NCI-H526 treated with DMSO at 0.1 percent for 48 hours (cell line): ENCODE data around the gene SUN2.

Experiments
- DNase-seq: peaks from one replicate; lab custom pipeline; 2025; lab: John Stamatoyannopoulos, UW

SUN2 gene

GRCh38 chr22:38735126-38735464 lies 20.7 kb downstream of the SUN2 start:
- no peak for DNase-seq

DNA sequence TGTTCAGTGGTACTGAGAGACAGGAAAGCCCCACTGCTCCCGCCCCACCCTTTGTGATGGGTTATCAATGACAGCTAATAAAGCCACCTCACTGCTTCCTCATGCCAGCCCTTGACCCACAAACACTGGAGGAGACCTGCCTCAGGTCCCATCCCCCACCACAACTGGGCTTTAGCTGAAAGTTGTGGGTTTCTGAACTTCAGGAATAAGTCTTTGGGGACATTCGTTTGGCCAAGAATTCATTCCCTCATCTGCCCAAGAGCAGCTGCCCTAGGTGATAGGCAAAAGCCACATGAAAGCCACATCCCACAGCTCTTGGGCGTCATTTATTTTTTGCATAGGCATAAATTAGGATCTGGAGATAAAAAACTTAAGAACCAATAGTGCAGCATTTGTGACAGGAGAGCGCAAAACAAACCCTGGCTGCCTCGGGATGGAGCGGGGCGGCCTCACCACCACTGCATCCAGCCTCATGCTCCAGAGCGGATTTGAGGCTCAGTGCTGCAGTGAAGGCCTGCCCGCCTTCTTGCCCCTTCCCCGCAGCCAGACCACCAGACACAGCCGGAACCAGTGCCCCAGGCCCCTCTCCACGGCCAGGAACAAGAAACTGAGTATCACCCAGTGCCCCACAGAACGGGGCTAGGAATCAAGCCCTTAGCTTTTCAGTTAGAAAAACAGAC lies 21.2 kb downstream of the SUN2 start:
- no peak for DNase-seq

- no peak for DNase-seq
These were observed 21.9 kb downstream of the SUN2 start for GRCh38 chr22:38733724-38734381.

DNA sequence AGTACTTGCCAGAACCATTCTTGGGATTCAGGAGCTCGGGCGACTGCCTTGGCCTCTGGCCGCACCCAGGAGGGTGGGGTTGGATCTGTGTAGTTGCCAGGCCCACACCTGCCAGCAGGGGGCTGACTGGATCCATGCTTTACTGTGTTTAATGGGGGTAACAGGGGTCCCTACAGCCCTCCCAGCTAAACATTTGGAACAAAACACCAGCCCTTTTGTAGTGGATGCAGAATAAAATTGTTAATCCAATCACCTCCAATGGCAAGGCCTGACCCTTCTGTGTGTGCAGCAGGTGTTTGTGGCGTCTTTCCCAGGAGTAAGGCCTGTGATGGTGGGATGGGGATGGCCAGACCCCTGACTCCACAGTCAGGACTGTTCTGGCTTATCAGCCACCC lies 22.5 kb downstream of the SUN2 start:
- DNase-seq, result no peak

- DNase-seq, result no peak
These were observed 23.5 kb downstream of the SUN2 start for GRCh38 chr22:38732251-38732815.

- no peak for DNase-seq
These were observed 24.1 kb downstream of the SUN2 start for GRCh38 chr22:38731703-38732161.

DNA sequence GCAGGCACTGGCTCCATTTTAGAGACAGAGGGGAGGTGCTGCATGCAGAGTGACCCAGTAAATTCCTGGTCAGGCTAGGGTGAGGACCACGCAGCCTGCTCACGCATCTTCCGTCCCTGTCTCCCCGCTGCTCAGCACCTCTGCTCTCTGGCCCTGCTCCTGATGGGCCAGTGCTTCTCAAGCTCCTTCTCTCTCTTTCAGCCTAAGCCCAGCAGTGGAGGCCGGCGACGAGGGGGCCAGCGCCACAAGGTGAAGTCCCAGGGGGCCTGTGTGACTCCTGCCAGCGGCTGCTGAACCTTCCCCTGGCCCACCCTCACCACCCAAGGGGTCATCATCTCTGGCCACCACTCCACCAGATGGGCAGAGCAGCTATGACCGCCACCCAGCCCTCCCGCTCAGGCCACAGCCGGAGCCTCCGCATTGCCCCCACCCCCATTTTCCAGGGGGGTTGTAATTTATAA lies 25.4 kb downstream of the SUN2 start:
- no peak for DNase-seq

- DNase-seq, result no peak
These were observed 25.9 kb downstream of the SUN2 start for GRCh38 chr22:38729946-38730345.

DNA sequence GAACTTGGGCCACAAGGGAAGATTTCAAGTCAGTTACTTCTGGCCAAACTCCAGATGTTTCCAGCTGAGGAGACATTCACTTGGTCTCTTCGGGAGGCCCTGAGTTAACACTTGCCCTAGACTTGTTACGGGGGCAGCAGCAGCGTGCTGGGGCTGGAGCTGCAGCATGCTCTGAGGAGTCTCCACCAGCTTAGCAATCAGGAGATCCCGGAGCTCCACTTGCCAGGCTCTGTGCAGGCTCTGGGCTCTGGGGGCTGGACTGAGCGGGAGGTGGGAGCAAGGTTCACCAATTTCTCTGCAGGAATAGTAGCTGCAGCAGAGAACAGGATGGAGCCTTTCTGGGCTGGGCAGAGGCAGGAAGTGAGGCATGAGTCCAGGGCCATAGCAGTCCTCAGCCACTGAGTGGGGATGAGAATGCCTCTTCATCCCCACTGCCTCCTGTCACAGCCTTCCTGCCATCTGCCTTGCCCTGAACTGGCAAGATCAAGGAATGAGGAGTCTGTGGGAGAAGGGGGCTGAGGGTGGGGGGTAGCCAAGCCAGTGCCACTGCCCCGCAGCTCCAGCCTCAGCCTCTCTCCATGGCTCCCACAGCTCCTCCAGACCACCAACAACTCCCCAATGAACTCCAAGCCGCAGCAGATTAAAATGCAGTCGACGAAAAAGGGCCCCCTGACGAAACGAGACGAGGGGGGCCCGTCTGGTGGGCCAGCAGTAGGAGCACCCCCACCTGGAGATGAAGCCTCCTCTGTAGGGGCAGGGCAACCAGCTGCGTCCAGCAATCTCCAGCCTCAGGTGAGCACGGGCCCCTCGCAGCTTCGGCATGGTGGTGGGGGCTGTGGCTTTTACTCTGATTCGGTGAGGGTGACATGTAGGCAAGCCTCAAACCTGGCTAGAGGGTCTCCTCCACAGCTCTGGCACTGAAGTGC lies 26.7 kb downstream of the SUN2 start:
- DNase-seq, result no peak

DNA sequence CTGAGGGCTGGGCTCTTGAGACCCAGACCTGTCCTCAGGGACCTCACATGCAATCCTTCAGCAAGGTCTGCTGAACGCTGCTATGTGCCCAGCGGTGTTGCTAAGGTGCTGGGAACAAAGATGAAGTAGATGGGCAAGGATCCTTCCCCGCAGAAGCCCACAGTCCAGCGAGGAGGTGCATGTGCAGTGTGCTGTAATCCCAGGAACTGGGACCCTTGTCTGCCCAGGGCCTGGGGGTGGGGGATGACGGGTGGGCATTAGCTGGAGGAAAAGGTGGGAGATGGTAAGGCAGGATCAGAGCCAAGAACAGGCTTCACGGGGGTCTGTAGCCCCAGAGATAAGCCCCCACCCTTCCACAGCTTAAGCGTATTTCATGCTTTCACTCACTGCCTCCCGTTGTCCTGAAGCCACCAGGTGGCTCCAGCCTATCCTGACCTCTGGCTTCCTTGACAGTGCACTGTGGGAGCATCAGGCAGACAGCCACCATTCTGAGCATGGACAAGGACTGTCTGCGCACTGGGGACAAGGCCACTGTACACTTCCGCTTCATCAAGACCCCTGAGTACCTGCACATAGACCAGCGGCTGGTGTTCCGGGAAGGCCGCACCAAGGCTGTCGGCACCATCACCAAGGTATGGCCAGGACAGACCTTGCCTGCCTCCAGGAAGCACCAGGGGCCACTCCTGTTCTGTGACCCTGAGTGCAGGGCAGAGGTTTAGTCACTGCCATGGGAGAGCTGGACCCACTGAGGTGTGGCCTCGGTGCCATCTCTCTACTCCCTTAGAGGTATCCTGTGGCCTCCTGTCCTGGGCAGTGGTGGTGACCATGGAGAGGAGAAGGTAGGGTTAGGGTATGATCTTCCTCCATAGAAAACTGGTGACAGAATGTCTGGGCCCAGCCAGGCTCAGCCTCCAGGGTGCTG lies 28.0 kb downstream of the SUN2 start:
- DNase-seq, result no peak

GRCh38 chr22:38727123-38727522 lies 28.7 kb downstream of the SUN2 start:
- no peak for DNase-seq

- DNase-seq, result no peak
These were observed 29.7 kb downstream of the SUN2 start for GRCh38 chr22:38725900-38726655.

- no peak for DNase-seq
These were observed 30.7 kb downstream of the SUN2 start for GRCh38 chr22:38724926-38725571.

- DNase-seq, result no peak
These were observed 31.6 kb downstream of the SUN2 start for GRCh38 chr22:38724176-38724575.

GRCh38 chr22:38721551-38721950 lies 34.2 kb downstream of the SUN2 start:
- DNase-seq, result no peak

GRCh38 chr22:38720350-38720749 lies 35.4 kb downstream of the SUN2 start:
- DNase-seq, result no peak

GRCh38 chr22:38719196-38719595 lies 36.6 kb downstream of the SUN2 start:
- DNase-seq, result no peak

- DNase-seq, result no peak
These were observed 37.4 kb downstream of the SUN2 start for GRCh38 chr22:38718414-38718813.

GRCh38 chr22:38717244-38717643 lies 38.6 kb downstream of the SUN2 start:
- DNase-seq, result no peak

DNA sequence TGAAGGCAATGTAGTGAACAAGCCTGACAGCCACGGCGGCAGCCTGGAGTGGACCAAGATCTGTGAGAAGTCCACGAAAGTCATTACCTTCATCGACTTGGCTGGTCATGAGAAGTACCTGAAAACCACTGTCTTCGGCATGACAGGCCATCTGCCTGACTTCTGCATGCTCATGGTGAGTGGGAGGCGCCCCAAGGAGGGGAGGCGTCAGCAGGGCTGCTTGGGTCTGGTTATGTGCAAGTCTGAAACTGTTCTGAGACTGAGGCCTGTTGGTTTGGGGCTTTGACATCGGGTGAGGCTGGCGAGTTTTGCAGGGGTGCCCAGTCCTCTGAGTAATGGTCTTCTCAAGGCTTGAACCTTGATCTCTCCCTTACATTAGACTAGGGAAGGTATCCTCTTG lies 39.0 kb downstream of the SUN2 start:
- no peak for DNase-seq
